Lung (tissue), 12 donors: ENCODE measurements around the gene CADM2. TPM values are rescaled to one million over a fixed set of nuclear protein-coding genes. Genes with fewer than 3 reads are reported as not detected.

Experiments used
- ATAC-seq: fragments of 200-7000 bp; cut with Tn5 transposase; one replicate; pipeline ENCODE4 v1.9.1; 2020; ENCODE audit warnings: moderate number of reproducible peaks; ENCODE audit not compliant: insufficient read depth, low FRiP score
- DNase-seq, 3 donors: peaks; one replicate each; pipeline ENCODE4 v3.0.0-alpha.2; 2013 to 2017
- H3K27ac ChIP-seq, 2 donors: one replicate each; pipeline ENCODE4 v1.5.1; 2013; ENCODE audit warnings: mild to moderate bottlenecking in 2 of 2, moderate library complexity in 2 of 2, control low read depth in 1 of 2, inconsistent platforms in 1 of 2, low read depth in 1 of 2, low read length in 1 of 2
- H3K27me3 ChIP-seq, 3 donors: one replicate each; pipeline ENCODE4 v1.5.1; 2013; ENCODE audit warnings: low read length in 2 of 3; ENCODE audit not compliant: control insufficient read depth in 3 of 3, insufficient read depth in 3 of 3
- H3K36me3 ChIP-seq, 4 donors: one replicate each; pipeline ENCODE4 v1.5.1; 2013; ENCODE audit warnings: low read length in 4 of 4, mild to moderate bottlenecking in 1 of 4, moderate library complexity in 1 of 4; ENCODE audit not compliant: control insufficient read depth in 4 of 4, insufficient read depth in 4 of 4
- H3K4me1 ChIP-seq, 5 donors: one replicate each; pipeline ENCODE4 v1.5.1; 2013; ENCODE audit warnings: low read length in 5 of 5, mild to moderate bottlenecking in 2 of 5, moderate library complexity in 1 of 5; ENCODE audit not compliant: control insufficient read depth in 5 of 5, insufficient read depth in 5 of 5
- H3K4me3 ChIP-seq: one replicate; pipeline ENCODE4 v1.5.1; 2013; ENCODE audit warnings: mild to moderate bottlenecking, control low read depth, moderate library complexity
- H3K9ac ChIP-seq, 2 donors: one replicate each; pipeline ENCODE4 v1.5.1; 2013; ENCODE audit warnings: low read length in 2 of 2, control low read depth in 1 of 2; ENCODE audit not compliant: insufficient read depth in 1 of 2
- H3K9me3 ChIP-seq, 4 donors: one replicate each; pipeline ENCODE4 v1.5.1; 2013; ENCODE audit warnings: low read length in 3 of 4, mild to moderate bottlenecking in 1 of 4, moderate library complexity in 1 of 4; ENCODE audit not compliant: control insufficient read depth in 4 of 4, insufficient read depth in 3 of 4
- CTCF ChIP-seq: IDR thresholded peaks from 2 replicates; pipeline ENCODE4 v1.5.1; 2012; ENCODE audit warnings: mild to moderate bottlenecking; ENCODE audit errors: control extremely low read depth, extremely low read depth
- WGBS, 2 donors: extraction: QIAGEN DNeasy Blood & Tissue Kit; methylation state at CpG; one replicate each; pipeline ENCODE4 v1.1.7; 2013; 5-methylcytosine and 5-hydroxymethylcytosine counted together
- polyA plus RNA-seq, 2 donors: library from polyadenylated mRNA; stranded (reverse); fragments of 200-250 nt; gene quantifications; one replicate each; pipeline ENCODE4 v1.2.1, GENCODE V29; 2013
- total RNA-seq, 2 donors: library from RNA; depleted of rRNA in 1 of 2; stranded (reverse); fragments of >200 nt in 1 of 2; gene quantifications; one replicate each; pipeline ENCODE4 v1.2.1, GENCODE V29; 2014 to 2021
- donor health status: control.
- donor health status: control.
- donor health status: Bipolar disorder and iron deficiency.
- donor health status: healthy.
- donor health status: DM: yes; HTN: yes; CAD: no.

The CADM2 gene
- total and polyA plus RNA-seq, 4 donors = 0.14 to 3.3 (median 0.32) TPM

GRCh38 chr3:85427467-85427866, 468.7 kb downstream of the CADM2 start:
- Histone ChIP-seq H3K9ac (no peak overlapping the region), H3K27me3 (no peaks in the 10 kb centered on the region), H3K36me3 (no peaks in the 10 kb centered on the region), H3K9me3 (no peaks in the 10 kb centered on the region), H3K4me1 (peaks cover 0 to 4% (median 0%) of the 10 kb centered on the region in 5 donors), H3K27ac (no peak overlapping the region), H3K4me3 (no peak overlapping the region)
- WGBS, 2 donors = 43 to 61% methylated on average over 1 of the region's 1 CpG
- ATAC-seq (no peak), DNase-seq (no peak)
- no peak for TF ChIP-seq CTCF

- Histone ChIP-seq H3K4me1 (peaks cover 0 to 6% (median 0%) of the 10 kb centered on the region in 5 donors), H3K27ac (no peak overlapping the region), H3K4me3 (no peak overlapping the region), H3K27me3 (no peaks in the 10 kb centered on the region), H3K9ac (no peak overlapping the region), H3K36me3 (no peaks in the 10 kb centered on the region), H3K9me3 (no peaks in the 10 kb centered on the region)
- WGBS, 2 donors = 67 to 75% methylated on average over 5 of the region's 5 CpGs
- TF ChIP-seq CTCF = no peak
- no peak for ATAC-seq
- peak in 1 of 3 donors; percentile 16 for DNase-seq
Observed at GRCh38 chr3:85432081-85432480, 473.3 kb downstream of the CADM2 start.

- H3K27ac ChIP-seq = no peak overlapping the region
- H3K4me1 ChIP-seq = peaks cover 0 to 3% (median 0%) of the 10 kb centered on the region in 5 donors
- no peak for TF ChIP-seq CTCF
- no peaks in the 10 kb centered on the region for H3K9me3 ChIP-seq
- no peak overlapping the region for H3K4me3 ChIP-seq
- H3K36me3 ChIP-seq = no peaks in the 10 kb centered on the region
- 75 to 82% methylated on average over 2 of the region's 2 CpGs for WGBS, 2 donors
- no peak overlapping the region for H3K9ac ChIP-seq
- no peaks in the 10 kb centered on the region for H3K27me3 ChIP-seq
- DNase-seq (peak in 1 of 3 donors; percentile 8), ATAC-seq (no peak)
Observed at GRCh38 chr3:85433319-85433718, 474.5 kb downstream of the CADM2 start.

GRCh38 chr3:85455561-85456200, 496.9 kb downstream of the CADM2 start:
- H3K9me3 ChIP-seq = no peaks in the 10 kb centered on the region
- no peaks in the 10 kb centered on the region for H3K4me1 ChIP-seq
- no peak overlapping the region for H3K4me3 ChIP-seq
- WGBS, 2 donors = 52 to 75% methylated on average over 4 of the region's 4 CpGs
- no peak overlapping the region for H3K27ac ChIP-seq
- ATAC-seq (no peak), DNase-seq (no peak)
- TF ChIP-seq CTCF = no peak
- no peaks in the 10 kb centered on the region for H3K36me3 ChIP-seq
- H3K27me3 ChIP-seq = no peaks in the 10 kb centered on the region
- no peak overlapping the region for H3K9ac ChIP-seq
